ENCODE results near the gene NAPB. TPM values are rescaled to one million over a fixed set of nuclear protein-coding genes. Genes with fewer than 3 reads are reported as not detected.

Gene NAPB
- total and polyA plus RNA-seq, 10 of the 15 experiments (the other 5 are each of a cell fraction or from before 2014, with no cell fraction given), result 2.1 to 15.9 (median 7.2) TPM

DNA sequence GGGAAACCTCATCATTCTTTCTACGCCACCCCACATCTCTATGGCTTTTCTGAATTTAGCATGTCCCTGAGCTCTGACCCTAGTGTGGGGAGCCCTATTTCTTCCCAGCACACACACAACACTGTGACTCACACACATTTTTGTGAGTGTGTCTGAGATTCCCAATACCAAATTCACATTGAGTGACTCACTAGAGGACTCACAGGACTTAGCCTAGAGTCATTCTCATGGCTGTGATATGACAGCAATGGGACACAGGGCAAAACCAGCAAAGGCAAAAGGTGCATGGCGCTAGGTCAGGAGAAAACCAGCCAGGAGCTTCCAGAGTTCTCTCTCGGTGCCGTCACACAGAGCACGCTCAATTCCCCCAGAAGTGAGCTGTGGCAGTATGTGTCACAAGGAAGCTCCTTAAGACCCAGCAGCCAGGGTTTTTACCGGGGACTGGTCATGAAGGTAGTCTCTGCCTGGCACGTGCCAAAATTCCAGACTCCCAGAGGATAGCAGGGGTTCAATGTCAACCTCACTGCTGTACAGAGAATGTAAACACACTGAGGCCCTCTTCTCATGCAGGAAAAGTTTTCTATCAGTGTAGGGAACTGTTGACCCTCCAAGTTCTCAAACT lies 24.4 kb upstream of the NAPB start:
- no peak for FAIRE-seq
- H3K27ac ChIP-seq (ENCODE audit: control insufficient read depth, insufficient read depth), result no peak overlapping the region
- peaks cover 3% of the 10 kb centered on the region; the same call in 1 of the 2 replicates for H3K4me1 ChIP-seq (ENCODE audit: control insufficient read depth, insufficient read depth, low read length)
- ChIA-PET RAD21 (ENCODE audit: unreplicated experiment) (interaction anchor here (3.1 kb wide), 1 partner anchor 95 kb away, joined by 23 read pairs; the partner anchor contains the start of gene NXT1), POLR2A (no interaction called here), CTCF (interaction anchor here (0.7 to 3.2 kb wide), 15 partner anchors 9 to 211 kb away, joined by 3 to 14 read pairs (median 7); partner anchors contain the start of genes NAPB and NXT1), SMC1A (ENCODE audit: uncharacterized antibody, unreplicated experiment) (interaction anchor here (0.6 to 2.1 kb wide), 4 partner anchors 38 to 96 kb away, joined by 3 to 8 read pairs (median 3); no protein-coding TSS in a partner anchor)
- intact Hi-C loops (cut with micrococcal nuclease; ENCODE audit: unreplicated experiment), result no loop called here
- in situ Hi-C loops (cut with MboI), result no loop called here
- 63% methylated on average over 7 of the region's 7 CpGs for WGBS (ENCODE audit: insufficient coverage, insufficient replicate concordance, low lambda C conversion rate, missing lambda C conversion rate)
- no peaks in the 10 kb centered on the region for H3K36me3 ChIP-seq (ENCODE audit: control insufficient read depth in 2 of 2, insufficient read depth in 2 of 2, low read length in 1 of 2)
- H3K9ac ChIP-seq (ENCODE audit: control insufficient read depth, insufficient read depth, low read length), result no peak overlapping the region
- no peaks in the 10 kb centered on the region for H3K79me2 ChIP-seq (ENCODE audit: control insufficient read depth, insufficient read depth, low read length)
- no peak for DNase-seq (ENCODE audit: low read depth, low spot score)
- H3K4me2 ChIP-seq (ENCODE audit: control insufficient read depth, insufficient read depth), result no peak overlapping the region
- BruUV-seq (replicated peaks), result no TSS peak
- ATAC-seq, result no peak
- TF ChIP-seq, protein P1, sequence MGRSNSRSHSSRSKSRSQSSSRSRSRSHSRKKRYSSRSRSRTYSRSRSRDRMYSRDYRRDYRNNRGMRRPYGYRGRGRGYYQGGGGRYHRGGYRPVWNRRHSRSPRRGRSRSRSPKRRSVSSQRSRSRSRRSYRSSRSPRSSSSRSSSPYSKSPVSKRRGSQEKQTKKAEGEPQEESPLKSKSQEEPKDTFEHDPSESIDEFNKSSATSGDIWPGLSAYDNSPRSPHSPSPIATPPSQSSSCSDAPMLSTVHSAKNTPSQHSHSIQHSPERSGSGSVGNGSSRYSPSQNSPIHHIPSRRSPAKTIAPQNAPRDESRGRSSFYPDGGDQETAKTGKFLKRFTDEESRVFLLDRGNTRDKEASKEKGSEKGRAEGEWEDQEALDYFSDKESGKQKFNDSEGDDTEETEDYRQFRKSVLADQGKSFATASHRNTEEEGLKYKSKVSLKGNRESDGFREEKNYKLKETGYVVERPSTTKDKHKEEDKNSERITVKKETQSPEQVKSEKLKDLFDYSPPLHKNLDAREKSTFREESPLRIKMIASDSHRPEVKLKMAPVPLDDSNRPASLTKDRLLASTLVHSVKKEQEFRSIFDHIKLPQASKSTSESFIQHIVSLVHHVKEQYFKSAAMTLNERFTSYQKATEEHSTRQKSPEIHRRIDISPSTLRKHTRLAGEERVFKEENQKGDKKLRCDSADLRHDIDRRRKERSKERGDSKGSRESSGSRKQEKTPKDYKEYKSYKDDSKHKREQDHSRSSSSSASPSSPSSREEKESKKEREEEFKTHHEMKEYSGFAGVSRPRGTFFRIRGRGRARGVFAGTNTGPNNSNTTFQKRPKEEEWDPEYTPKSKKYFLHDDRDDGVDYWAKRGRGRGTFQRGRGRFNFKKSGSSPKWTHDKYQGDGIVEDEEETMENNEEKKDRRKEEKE (IDR thresholded peaks at IDR 0.05), result no peak
- TF ChIP-seq, protein P2, sequence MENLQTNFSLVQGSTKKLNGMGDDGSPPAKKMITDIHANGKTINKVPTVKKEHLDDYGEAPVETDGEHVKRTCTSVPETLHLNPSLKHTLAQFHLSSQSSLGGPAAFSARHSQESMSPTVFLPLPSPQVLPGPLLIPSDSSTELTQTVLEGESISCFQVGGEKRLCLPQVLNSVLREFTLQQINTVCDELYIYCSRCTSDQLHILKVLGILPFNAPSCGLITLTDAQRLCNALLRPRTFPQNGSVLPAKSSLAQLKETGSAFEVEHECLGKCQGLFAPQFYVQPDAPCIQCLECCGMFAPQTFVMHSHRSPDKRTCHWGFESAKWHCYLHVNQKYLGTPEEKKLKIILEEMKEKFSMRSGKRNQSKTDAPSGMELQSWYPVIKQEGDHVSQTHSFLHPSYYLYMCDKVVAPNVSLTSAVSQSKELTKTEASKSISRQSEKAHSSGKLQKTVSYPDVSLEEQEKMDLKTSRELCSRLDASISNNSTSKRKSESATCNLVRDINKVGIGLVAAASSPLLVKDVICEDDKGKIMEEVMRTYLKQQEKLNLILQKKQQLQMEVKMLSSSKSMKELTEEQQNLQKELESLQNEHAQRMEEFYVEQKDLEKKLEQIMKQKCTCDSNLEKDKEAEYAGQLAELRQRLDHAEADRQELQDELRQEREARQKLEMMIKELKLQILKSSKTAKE (IDR thresholded peaks at IDR 0.05; ENCODE audit: low read depth, poor library complexity, severe bottlenecking), result no peak
- TF ChIP-seq NFYB (IDR thresholded peaks at IDR 0.05; ENCODE audit: insufficient read depth, low read depth, low read length) (no peak), LARP7 (IDR thresholded peaks at IDR 0.05) (no peak), MEF2A (IDR thresholded peaks at IDR 0.05; ENCODE audit: insufficient read depth, low read depth, low read length) (no peak), ESRRA (IDR thresholded peaks at IDR 0.05; ENCODE audit: low read length) (no peak), HCFC1 (IDR thresholded peaks at IDR 0.05; ENCODE audit: low read length) (no peak)
- no peaks in the 10 kb centered on the region for H3K9me3 ChIP-seq (replicated peaks; ENCODE audit: control insufficient read depth, insufficient read depth, low read length)
- H3K4me3 ChIP-seq, result no peak overlapping the region
- no peaks in the 10 kb centered on the region for H4K20me1 ChIP-seq (ENCODE audit: control insufficient read depth, insufficient read depth)
- H3K27me3 ChIP-seq (replicated peaks in 1 of 2; ENCODE audit: control insufficient read depth in 2 of 2, insufficient read depth in 2 of 2, low read length in 1 of 2), result no peaks in the 10 kb centered on the region
- no peak overlapping the region for H2AFZ ChIP-seq (ENCODE audit: control insufficient read depth, low read depth, low read length)

Data from GM12878 (cell line).